DND-41 (cell line): ENCODE data around the gene DIP2B.

Experiments
- ATAC-seq: fragments of 200-7000 bp; cut with Tn5 transposase; 3 replicates; pipeline ENCODE4 v1.9.1; 2021; ENCODE audit warnings: low read depth; ENCODE audit not compliant: insufficient read depth
- DNase-seq: peaks from one replicate; pipeline ENCODE4 v3.0.0-alpha.2; 2020
- H2AFZ ChIP-seq: 2 replicates; pipeline ENCODE4 v1.6.0; 2012; ENCODE audit warnings: low read depth, low read length
- H3K27ac ChIP-seq: 2 replicates; pipeline ENCODE4 v1.5.1; 2012; ENCODE audit warnings: low read length, inconsistent platforms
- H3K27me3 ChIP-seq: fragments of 200-600 bp; sonication (generic); 2 replicates; pipeline ENCODE4 v1.6.0; 2012; ENCODE audit warnings: low read length, mild to moderate bottlenecking, inconsistent platforms; ENCODE audit not compliant: insufficient read depth, poor library complexity
- H3K36me3 ChIP-seq: 2 replicates; pipeline ENCODE4 v1.5.1; 2012; ENCODE audit warnings: low read length, inconsistent platforms; ENCODE audit not compliant: insufficient read depth
- H3K4me1 ChIP-seq: 2 replicates; pipeline ENCODE4 v1.5.1; 2012; ENCODE audit warnings: mild to moderate bottlenecking, low read length; ENCODE audit not compliant: insufficient read depth
- H3K4me2 ChIP-seq: 2 replicates; pipeline ENCODE4 v1.6.0; 2012; ENCODE audit warnings: mild to moderate bottlenecking, moderate library complexity, low read length, inconsistent platforms; ENCODE audit not compliant: insufficient read depth
- H3K4me3 ChIP-seq, 2 experiments: fragments of 200-600 bp in 1 of 2; shearing (Covaris generic) in 1 of 2; 2 replicates each; pipeline ENCODE4 v1.5.1; 2012 to 2016; ENCODE audit warnings: inconsistent platforms in 2 of 2, low read length in 2 of 2, mild to moderate bottlenecking in 2 of 2, low read depth in 1 of 2, moderate library complexity in 1 of 2
- H3K79me2 ChIP-seq: 2 replicates; pipeline ENCODE4 v1.6.0; 2012; ENCODE audit warnings: low read length, inconsistent platforms; ENCODE audit not compliant: insufficient read depth
- H3K9ac ChIP-seq: 2 replicates; pipeline ENCODE4 v1.6.0; 2012; ENCODE audit warnings: low read depth, mild to moderate bottlenecking, inconsistent platforms, low read length, moderate library complexity
- H3K9me3 ChIP-seq: 2 replicates; pipeline ENCODE4 v1.5.1; 2012; ENCODE audit warnings: low read length, moderate library complexity, mild to moderate bottlenecking, inconsistent platforms; ENCODE audit not compliant: insufficient read depth, severe bottlenecking
- H4K20me1 ChIP-seq: 2 replicates; pipeline ENCODE4 v1.6.0; 2012; ENCODE audit warnings: low read length; ENCODE audit not compliant: insufficient read depth
- EZH2 ChIP-seq: IDR thresholded peaks from 3 replicates; pipeline ENCODE4 v1.6.1; 2012; ENCODE audit warnings: borderline replicate concordance, low read depth, mild to moderate bottlenecking, moderate library complexity, low read length, inconsistent platforms; ENCODE audit not compliant: severe bottlenecking
- TF ChIP-seq, protein P1 (sequence below): IDR thresholded peaks from 2 replicates; pipeline ENCODE4 v1.5.1; 2012; ENCODE audit warnings: borderline replicate concordance, low read length, moderate library complexity, mild to moderate bottlenecking; ENCODE audit not compliant: poor library complexity, severe bottlenecking; ENCODE audit errors: extremely low read depth

The DIP2B gene

DNA sequence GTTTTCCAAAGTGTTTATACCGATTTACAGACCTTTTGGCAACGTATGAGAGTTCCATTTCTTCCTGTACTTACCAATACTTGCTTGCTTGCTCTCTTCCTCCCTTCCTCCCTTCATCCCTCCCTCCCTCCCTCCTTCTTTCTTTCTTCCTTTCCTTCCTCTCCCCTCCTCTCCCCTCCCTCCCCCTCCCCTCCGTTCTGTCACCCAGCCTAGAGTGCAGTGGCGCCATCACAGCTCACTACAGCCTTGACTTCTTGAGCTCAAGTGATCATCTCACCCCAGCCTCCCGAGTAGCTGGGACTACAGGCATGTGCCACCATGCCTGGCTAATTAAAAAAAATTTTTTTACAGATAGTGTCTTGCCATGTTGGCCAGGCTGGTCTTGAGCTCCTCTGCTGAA, 40.4 kb downstream of the DIP2B start:
- Histone ChIP-seq H3K79me2 (peaks cover 66% of the 10 kb centered on the region), H3K4me3 (no peak overlapping the region)

DNA sequence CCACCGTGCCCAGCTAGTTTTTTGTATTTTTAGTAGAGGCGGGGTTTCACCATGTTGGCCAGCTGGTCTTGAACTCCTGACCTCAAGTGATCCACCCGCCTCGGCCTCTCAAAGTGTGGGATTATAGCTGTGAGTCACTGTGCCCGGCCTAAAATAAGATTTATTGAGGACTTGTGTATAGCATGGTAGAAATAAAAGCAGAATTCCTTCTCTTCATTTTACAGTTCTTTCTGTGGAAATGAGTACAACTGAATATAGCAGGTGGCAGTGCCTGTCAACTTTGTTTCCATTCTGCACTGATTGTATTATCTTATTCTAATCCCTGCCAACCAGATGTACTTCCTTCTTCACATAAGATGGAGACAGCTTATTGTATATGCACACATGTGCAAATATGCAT, 41.0 kb downstream of the DIP2B start:
- Histone ChIP-seq H3K36me3 (no peaks in the 10 kb centered on the region; the same call in 1 of the 2 replicates), H3K79me2 (peaks cover 69% of the 10 kb centered on the region), H3K4me2 (no peak overlapping the region), H3K27me3 (no peaks in the 10 kb centered on the region), H3K27ac (no peak overlapping the region), H3K4me3 (no peak overlapping the region), H4K20me1 (peaks cover 3% of the 10 kb centered on the region; the same call in 1 of the 2 replicates), H3K9ac (no peak overlapping the region), H2AFZ (no peak overlapping the region), H3K4me1 (no peaks in the 10 kb centered on the region), H3K9me3 (no peaks in the 10 kb centered on the region)
- no peak for ATAC-seq
- TF ChIP-seq, protein P1, sequence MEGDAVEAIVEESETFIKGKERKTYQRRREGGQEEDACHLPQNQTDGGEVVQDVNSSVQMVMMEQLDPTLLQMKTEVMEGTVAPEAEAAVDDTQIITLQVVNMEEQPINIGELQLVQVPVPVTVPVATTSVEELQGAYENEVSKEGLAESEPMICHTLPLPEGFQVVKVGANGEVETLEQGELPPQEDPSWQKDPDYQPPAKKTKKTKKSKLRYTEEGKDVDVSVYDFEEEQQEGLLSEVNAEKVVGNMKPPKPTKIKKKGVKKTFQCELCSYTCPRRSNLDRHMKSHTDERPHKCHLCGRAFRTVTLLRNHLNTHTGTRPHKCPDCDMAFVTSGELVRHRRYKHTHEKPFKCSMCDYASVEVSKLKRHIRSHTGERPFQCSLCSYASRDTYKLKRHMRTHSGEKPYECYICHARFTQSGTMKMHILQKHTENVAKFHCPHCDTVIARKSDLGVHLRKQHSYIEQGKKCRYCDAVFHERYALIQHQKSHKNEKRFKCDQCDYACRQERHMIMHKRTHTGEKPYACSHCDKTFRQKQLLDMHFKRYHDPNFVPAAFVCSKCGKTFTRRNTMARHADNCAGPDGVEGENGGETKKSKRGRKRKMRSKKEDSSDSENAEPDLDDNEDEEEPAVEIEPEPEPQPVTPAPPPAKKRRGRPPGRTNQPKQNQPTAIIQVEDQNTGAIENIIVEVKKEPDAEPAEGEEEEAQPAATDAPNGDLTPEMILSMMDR = no peak
- no peak for TF ChIP-seq EZH2
- no peak for DNase-seq

More for the DNA sequence above, 40.4 kb downstream of the DIP2B start:
- H3K27ac ChIP-seq = no peak overlapping the region
- H2AFZ ChIP-seq = no peak overlapping the region
- TF ChIP-seq EZH2 = no peak
- TF ChIP-seq, protein P1 = no peak
- H3K27me3 ChIP-seq = no peaks in the 10 kb centered on the region
- H3K4me2 ChIP-seq = no peak overlapping the region
- DNase-seq (no peak), ATAC-seq (no peak)
- H3K36me3 ChIP-seq = no peaks in the 10 kb centered on the region; the same call in 1 of the 2 replicates
- no peaks in the 10 kb centered on the region for H3K9me3 ChIP-seq
- peaks cover 3% of the 10 kb centered on the region; the same call in 1 of the 2 replicates for H4K20me1 ChIP-seq
- H3K9ac ChIP-seq = no peak overlapping the region
- H3K4me1 ChIP-seq = no peaks in the 10 kb centered on the region

DNA sequence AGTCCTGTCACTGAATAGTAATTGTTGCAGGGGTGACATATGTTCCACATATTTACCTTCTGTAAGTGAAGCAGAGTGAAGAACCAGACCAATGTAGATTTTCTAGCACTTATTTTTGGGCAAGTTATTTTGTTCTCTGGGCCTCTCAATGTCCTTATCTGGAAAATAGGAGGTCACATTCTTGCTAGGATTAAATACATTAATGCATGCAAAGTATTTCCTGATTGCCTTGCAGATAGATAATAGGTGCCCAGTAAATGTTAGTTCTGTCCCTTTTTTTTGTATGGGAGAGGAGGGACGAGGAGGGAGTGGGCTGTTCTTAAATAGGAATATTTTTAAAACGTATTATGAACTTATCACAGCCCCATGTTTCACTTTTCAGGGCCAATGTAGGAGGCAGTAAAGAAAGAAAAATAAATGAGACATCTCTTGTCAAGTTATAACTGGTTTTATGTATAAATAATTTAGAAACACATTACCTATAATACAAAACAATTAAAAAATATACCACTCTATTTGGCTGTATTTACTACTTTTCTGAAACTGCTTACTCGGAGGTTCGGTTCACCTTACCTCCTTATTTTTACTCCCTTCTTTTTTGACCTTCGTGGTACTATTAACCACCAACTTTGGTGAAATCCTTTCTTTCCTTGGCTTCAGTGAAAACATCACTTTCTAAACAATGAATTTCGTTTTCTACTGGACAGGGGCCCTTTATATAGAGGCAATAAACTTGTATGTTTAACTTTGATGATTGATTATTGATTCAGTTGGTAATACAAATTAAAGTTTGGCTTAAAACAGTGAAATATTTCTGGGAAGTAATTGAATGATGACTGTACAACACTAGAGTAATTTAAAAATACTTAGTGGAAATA, 41.9 kb downstream of the DIP2B start:
- H2AFZ ChIP-seq = no peak overlapping the region
- H3K4me3 ChIP-seq = no peak overlapping the region
- H3K9ac ChIP-seq = no peak overlapping the region
- no peak overlapping the region for H3K4me2 ChIP-seq
- no peaks in the 10 kb centered on the region; the same call in 1 of the 2 replicates for H3K36me3 ChIP-seq
- H3K27ac ChIP-seq = no peak overlapping the region
- TF ChIP-seq, protein P1 = no peak
- TF ChIP-seq EZH2 = no peak
- H3K27me3 ChIP-seq = no peaks in the 10 kb centered on the region
- no peaks in the 10 kb centered on the region for H3K9me3 ChIP-seq
- peaks cover 69% of the 10 kb centered on the region for H3K79me2 ChIP-seq
- H4K20me1 ChIP-seq = peaks cover 3% of the 10 kb centered on the region; the same call in 1 of the 2 replicates
- no peak for DNase-seq
- no peak for ATAC-seq
- no peaks in the 10 kb centered on the region for H3K4me1 ChIP-seq
